ENCODE results near the gene LGR6.
"Not testable (repeated sequence)": the region's sequence is repeated elsewhere in the genome, so short reads cannot be mapped to it uniquely, and the experiment has no call there.

LGR6 gene

DNA sequence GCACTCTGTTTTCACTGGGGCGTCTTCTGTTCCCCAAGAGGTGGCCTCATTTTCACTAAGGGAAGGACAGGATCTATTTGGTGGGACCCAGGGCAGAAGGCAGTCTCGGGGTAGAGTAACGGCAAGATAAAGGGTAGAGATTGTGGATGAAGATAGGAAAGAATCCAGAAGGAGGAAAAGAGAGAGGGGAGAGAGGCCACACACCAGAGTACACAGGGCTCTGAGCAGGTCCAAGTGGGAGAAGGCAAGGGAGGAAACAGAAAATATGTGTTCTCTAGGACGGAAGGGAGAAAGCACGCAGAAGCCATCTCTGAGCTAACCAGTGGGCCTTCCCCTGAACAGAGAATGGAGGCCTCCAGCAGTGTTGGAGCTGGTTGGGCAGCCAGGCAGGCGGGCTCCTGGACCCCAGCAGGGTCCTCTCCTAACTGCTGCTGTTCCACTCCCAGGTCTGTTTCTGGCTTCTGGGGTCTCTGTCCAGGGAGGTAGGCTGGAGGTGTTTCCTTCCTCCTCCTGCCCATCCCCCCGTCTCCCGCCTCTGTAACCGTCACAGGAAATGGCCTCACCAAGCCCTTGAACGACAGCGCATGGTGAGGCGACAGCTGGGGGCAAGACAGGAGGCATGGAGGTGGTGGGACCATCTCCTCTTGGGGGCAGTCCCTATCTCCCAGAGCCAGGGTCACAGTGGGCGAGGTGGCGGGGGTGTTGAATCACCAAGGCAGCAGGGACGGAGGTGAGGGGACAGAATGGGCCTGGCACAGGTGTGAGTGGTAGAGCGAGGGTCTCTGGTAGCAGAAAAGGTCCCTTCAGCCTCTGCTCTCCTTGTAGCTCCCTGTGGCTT lies 33.8 kb upstream of the LGR6 start:
- peak; percentile 45 for DNase-seq

DNA sequence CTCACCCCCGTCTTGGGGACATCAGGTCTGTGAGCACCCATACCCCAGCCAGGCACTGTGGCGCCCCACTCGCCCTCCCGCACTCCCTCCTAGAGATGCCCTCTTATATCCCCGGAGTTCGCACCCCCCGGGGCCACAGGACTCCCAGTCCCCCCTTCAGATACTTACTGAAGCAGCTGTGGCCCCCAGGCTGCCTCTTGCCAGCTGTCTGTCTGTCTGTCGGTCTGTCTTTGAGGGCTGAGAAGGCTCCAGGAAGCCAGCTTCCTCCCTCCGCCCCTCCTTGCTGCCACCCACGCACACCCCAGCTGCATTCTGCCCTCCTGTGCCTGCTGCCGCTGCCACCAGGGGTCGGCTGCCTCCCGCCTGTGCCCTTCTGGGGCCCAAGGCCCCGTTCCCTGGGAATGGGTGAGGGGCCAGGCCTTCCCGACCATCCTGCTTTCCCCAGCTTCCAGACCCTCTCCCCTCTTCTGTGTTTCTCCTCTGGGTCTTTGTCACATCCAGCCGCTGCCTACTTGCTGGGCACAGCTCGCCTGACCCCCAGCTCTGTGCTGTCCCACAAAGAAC lies 33.1 kb upstream of the LGR6 start, which contains the start of gene PTPN7:
PTPN7 (minus strand) TSS at position 226 of the 564 bp plus-strand sequence. CDS start 1,200 bp downstream, outside the sequence.
- DNase-seq: peak; percentile 81

DNA sequence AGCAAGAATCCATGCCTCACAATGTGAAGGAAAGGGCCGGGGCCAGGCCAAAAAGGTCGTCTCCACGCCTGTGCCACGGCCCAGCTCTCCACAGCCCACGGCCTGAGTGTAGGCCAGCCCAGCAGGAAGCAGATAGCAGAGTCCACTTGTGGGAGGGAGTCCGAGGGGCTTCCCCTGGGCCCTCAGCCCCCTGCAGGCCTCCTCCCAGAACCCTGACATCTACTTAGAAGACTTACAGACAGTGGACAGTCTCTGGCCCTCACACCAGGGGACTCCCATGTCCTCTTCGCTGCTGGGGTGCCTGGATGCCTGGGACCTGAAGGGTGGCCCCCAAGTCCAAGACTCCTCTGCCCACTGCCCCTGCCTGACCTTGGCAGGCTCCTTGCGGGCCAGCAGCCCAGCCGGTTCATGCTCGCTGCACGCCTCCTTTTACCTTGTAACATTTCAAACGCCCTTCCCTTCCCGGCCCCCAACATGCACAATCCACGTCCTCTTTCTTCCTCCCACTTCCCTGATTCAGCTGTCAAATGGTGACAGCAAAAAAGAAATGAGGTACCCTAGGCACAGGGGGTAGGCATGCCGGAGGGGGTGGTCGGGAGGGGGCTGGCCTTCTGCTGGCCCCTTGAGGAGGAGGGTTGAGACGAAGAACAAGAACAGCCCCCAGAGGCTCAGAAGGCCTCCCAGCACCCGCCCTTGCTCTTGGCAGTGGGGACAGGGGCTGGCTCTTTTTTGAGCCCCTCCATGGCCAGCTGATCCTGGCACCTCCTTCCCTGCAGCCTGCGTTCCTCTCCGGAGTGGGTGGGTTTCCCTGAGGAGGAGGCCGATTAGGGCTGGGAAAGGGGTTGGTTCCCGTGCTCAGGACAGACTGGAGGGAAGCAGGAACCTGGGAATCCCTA lies 32.2 kb upstream of the LGR6 start:
- no peak for DNase-seq

DNA sequence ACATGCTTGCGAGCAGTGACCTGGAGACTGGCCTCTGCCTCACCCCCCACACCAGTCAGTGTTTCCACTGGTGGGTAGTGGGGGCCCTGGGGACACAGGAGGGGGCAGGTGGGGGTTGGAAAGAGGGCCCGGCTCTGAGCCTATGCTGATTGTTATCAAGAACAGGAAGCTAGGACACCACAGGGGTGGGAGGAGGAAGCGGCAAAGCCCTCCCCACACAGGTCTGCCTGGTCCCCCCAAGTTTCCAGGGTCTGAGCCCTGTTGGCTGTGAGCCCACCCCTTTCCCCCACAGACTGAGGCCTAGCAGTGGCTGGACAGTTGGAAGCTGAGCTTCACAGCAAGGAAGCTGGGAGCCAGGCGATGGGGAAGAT lies 31.6 kb upstream of the LGR6 start:
- peak; percentile 46 for DNase-seq

DNA sequence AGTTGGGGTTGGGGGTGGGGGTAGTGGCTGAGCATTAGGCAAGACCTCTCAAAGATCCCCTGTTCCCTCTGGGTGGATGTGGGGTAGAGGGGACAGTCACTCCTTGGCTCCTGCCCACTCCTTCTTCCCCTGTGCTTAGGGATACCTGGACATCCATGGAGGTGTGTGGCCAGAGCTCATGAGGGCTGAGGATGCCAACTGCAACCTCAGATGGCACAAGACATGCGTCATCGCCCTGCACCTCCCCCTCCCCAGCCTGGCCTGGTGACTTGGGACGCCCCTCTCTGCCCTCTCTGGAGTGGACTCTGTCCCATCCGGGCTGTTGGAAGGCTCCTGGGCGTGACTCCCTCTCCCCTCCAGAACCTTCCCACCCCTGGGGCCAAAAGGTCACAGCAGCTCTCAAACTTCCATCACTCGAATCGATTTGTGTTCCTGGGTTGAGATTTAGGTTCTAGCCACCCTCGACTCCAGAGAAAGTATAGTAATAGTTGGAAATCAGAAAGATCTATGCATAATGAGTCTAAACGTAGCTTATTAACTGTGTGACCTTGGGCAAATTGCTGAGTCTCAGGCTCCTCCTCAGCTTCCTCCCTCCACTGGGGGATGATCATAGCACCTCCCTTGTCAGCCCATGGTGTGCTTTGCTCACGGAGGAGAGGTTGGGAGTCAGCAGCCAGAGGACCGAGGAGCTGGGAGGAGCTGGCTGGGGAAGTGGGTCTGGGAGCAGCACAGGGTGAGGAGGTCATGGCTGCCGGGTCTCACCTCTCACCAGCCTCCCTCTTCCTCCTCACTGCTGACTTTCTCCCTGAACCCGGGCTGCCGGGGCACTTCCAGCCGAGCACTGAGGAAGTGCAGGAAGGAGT lies 30.9 kb upstream of the LGR6 start:
- no peak for DNase-seq

DNA sequence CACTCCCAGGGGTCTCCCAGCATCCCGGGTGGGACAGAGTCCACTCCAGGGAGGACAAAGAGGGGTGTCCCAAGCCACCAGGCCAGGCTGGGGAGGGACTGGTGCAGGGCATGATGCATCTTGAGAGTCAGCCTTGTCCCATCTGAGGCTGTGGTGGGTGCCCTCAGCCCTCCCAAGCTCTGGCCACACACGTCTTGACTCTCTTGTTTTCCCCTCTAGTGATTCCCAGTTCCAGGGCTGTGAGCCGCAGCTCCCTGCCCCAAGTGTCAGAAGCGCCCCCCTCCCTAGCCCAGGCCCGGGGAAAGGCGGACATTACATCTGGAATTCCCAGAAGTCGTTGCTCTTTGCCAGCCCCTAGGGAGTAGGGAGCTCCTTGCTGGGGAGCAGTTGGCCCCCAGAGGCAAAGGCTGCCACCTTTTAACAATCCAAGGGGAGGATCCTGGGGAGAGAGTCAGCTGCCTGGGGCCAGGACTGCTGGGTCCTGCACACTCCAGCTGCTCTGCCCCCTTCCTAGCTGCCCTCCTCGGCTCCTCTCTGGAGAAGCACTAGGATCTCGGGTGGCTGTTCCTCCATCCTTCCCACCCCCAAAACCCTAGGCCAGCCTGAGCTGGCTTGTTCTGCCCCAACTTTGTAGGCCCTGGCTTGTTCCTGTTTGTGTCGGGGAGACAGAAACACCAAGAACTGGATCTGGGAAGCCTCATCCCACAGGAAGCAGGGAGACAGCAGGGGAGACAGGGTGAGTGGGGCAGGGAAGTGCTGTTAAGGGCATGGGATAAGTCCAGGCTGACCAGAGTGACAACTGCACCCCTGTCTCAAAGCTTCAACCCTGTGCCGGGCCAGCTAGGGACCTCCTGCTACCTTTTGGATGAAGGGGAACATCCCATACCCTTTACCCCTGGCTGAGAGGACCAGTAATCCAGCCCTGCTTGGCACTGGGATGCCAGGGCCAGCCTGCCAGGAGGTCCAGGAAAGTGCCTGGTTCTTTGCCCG lies 30.0 kb upstream of the LGR6 start:
- DNase-seq: no peak

DNA sequence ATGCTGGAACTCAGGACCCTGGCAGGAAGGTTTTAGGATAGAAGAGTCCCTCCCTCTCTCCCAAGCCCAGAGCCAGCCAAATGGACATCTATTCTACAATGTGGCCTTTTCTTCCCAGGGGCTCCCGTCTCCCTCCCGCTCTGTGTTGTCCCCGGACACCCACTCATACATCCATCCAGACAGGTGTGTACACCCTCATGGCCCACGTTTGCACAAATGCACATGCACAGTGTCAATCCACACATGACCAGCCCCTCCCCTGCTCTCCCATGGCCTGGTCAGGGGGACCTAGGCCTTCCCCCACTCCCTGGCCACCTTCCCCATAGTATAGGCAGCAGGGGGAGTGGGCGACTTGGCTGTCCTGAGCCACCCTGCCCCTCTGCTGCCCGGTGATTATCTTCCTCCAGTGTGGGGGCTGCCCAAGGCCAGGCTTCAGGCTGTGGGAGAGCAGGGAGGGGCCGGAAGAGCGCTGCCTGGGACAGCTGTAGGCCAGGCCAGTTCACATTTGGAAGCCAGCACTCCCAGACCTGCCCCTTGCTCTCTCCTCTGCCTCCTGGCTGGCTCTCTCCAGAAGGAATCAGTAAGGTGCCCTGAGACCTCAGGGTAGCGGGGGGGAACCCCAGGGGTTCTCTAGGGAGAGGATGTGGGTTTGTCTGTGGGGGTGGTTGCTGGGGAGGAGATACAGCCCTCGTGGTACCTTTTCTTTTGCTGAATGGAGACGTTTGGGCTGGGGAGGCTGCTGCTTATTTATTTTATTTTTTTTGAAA lies 29.1 kb upstream of the LGR6 start:
- DNase-seq: peak; percentile 63

DNA sequence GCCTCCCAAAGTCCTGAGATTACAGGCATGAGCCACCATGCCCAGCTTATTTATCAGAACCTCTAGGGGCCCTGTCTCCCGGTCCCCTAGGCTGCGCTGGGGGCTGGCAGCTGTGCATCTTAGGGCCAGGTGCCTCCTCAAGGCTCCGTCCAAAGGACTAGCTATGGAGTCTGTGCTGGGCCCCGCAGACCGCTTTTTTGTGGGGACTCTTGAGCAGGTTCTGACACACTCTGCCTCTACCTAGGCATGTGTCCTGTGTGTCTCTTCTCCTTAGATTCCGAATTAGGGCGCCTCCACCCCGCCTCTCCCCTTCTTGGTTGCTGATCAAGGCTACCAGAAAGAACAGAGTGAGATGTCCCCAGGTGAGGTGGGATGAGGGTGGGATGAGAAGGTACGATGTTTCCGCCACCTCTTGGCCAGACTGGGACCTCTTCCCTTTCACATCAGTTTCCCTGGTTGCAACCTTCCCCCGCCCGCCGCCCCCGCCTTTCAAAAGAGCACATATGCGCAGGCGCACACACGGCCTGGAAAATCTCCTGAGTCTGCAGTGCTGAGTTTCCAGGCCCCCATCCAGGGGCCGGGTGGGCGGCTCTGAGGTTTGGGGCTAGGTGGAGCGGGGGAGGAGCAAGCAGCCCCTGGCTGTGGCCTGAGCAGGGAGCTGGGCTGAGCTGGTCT lies 28.2 kb upstream of the LGR6 start:
- DNase-seq: peak; percentile 26

DNA sequence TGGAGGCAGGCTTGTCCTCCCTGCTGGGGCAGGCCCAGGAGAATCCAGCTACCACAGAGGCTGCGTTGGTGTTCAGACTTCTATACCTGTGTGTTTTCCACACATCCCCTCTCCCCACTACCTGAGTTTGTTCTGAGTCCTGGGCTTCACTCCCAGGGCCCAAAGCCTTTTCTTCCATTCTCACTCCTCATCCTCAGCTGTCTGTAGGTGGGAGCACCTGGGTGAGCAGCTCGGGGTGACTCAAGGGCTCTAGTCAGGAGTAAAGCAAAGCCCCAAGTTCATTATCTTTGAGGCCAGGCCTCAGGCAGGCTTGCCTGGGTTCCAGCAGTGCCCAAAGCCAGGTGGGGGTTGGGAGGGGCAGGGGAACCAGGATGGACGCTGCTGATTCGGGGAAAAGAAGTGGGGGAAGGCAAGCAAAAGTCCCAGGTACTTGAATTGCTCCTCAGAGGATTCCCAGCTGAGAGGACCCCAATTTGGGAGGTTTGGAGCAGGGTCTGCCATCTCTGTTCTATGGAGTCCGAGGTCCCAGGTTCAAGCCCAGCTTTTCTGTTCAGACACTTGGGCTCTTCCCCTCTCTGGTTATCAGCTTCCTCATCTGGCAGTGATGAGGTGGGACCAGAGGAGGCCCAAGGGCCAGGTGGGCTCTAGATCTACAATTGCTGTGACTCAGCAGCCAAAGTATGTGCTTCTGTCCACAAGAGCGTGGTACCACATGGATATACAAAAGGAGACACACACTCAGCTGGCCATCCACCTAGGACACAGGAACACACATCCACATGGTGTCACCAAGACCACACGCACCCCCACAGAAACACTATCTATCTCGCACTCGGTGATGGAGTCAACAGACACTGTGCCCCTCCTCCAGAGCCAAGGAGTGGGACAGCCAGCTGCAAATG lies 27.4 kb upstream of the LGR6 start:
- DNase-seq: no peak

DNA sequence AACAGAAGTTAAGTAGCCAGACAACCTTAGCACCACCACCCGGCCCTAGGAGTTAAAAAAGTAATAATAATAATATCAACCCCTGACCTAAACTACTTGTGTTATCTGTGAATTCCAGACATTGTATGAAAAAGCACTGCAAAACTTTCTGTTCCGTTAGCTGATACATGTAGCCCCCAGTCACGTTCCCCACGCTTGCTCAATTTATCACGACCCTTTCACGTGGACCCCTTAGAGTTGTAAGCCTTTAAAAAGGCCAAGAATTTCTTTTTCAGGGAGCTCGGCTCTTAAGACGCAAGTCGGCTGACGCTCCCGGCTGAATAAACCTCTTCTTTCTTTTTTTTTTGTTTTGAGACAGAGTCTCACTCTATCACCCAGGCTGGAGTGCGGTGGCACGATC lies 26.5 kb upstream of the LGR6 start:
- not testable (repeated sequence) for DNase-seq

DNA sequence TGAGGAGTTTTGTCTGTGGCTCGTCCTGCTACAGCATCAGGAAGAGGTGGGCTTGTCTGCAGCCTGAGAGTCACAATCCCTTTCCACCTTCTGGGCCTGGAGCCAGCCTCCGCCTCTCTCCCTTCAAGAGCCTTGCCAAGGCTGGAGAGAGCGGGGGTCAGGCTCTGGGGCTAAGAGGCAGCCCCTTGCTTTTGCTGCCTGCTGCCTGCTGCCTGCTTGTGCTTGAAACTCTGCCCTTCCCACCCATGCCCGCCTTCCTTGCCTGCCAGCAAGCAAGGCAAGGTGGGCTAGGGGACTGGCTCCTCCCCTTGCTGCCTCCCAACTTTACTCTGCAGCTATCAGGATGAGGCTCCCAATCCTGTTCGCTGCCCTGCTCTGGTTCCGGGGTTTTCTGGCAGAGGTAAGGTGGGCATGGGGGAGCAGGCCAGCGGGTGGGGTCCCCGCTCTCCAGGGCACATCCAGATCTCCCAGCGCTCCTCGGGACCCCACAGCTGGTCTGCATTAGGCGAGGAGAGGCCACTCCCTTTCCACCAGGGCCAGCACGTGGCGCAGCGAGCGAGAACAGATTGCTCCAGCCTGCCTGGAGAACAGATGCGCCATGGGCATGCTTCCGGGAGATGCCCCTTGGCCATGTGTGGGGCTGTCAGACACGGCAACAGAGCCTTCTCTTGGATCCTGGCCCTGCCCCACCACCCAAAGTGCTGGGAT lies 25.7 kb upstream of the LGR6 start:
- no peak for DNase-seq

DNA sequence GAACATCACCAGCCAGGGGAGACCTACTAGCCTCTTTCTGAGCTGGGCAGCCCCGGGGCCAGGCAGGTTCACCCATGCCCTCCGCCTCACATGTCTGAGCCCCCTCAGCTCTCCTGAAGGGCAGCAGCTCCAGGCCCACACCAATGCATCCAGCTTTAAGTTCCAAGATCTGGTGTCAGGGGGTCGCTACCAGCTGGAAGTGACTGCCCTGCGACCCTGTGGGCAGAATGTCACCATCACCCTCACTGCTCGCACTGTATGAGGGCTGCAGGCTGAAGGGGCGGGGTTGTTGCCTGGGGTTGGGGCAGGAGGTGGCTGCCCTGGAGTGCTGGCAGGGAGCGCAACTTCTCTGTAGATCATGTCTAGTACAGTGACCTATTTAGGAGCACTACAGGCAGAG lies 24.7 kb upstream of the LGR6 start:
- no peak for DNase-seq

DNA sequence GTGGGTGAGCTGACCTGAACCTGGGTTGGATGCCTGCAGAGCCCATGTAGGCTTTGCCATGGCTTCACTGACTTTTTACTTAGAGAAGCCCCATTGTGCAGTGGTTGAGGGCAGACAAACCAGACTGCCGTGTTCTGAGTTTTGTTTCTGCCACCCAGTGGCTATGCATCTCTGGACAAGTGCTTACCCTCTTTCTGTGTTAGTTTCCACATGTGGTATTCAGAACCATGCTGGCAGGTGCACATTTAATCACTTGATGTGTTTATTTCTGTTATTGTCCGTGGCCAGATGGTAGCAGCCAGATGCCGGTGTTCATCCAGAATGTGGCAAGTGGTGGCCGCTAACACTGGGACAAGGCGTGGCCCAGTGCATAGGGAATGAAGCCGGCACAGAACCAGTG lies 22.9 kb upstream of the LGR6 start:
- DNase-seq: no peak

DNA sequence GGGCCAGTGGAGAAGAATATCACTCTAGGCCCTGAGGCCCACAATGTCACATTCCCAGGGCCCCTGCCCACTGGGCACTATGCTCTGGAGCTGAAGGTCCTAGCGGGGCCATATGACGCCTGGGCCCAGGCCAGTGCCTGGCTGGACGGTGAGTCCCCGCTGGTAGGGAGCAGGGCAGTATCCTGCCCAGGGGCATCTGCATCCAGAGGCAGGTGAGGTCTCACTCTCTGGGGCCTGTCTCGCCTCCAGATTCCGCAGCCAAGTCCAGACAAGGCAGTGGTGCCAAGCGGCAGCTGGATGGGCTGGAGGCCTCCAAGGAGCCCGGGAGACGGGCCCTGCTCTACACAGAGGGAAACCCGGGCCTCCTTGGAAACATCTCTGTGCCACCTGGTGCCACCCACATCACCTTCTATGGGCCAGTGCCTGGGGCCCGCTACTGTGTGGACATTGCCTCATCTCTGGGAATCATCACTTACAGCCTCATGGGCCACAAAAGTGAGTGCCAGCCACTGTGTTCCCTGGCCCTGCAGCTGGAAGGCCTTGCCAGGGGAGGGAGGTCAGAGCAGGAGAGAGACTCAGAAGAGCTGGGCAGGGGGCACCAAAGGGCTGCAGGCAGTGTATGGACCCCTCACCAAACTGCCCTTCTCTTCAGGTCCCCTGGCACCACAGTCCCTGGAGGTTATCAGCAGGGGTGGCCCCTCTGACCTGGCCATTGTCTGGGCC lies 22.1 kb upstream of the LGR6 start:
- no peak for DNase-seq

DNA sequence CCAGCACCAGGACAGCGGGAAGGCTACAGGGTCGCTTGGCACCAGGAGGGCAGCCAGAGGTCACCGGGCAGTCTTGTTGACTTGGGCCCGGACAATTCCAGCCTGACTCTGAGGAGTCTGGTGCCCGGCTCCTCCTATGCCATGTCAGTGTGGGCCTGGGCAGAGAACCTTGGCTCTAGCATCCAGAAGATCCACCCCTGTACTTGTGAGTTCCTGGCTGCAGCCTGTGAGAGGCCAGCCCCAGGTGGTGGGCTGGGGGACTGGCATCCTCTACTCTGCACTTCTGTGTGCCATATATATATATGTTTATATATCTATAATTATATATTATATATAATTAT lies 21.6 kb upstream of the LGR6 start:
- DNase-seq: no peak

DNA sequence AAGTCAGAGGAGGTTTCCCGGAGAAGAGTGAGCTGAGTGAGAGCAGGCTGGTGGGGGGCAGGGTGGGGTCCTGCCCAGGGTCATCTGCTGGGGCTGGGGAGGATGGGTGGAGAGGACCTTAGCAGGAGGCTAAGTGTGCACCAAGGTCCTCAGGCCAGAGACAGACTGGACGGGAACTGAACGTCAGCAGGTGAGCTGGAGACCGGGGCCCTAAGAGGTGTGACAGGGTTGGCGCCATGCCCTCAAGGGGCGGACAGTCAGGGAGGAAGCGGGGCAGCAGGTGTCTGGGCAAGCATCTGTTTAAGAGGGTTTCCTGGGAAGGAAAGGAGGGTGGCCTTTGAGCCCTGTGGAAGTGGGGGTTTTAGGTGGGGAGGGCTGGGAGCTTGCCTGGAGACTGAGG lies 19.6 kb upstream of the LGR6 start:
- no peak for DNase-seq
